ENCODE data around the gene MS4A14.
A peak's percentile ranks its signal among the peaks of the same experiment; 100 is the strongest.
"Not testable (repeated sequence)": the region's sequence is repeated elsewhere in the genome, so short reads cannot be mapped to it uniquely, and the experiment has no call there.

Gene MS4A14, protein sequence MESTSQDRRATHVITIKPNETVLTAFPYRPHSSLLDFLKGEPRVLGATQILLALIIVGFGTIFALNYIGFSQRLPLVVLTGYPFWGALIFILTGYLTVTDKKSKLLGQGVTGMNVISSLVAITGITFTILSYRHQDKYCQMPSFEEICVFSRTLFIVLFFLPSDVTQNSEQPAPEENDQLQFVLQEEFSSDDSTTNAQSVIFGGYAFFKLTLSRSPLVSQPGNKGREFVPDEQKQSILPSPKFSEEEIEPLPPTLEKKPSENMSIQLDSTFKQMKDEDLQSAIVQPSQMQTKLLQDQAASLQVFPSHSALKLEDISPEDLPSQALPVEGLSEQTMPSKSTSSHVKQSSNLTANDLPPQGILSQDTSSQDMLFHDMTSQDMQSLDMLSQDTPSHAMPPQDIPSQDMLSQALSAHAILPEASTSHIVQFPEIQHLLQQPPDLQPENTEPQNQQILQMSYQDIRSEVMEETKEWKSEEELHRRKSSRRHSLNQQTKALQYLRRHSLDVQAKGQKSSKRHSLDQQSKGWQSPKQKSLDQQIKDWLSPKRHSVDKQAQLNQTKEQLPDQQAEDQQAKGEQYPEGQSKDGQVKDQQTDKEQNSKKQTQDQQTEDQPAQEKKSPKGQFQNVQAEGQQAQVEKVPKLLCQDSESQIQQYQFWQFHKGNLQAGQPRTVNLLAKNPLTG

DNA sequence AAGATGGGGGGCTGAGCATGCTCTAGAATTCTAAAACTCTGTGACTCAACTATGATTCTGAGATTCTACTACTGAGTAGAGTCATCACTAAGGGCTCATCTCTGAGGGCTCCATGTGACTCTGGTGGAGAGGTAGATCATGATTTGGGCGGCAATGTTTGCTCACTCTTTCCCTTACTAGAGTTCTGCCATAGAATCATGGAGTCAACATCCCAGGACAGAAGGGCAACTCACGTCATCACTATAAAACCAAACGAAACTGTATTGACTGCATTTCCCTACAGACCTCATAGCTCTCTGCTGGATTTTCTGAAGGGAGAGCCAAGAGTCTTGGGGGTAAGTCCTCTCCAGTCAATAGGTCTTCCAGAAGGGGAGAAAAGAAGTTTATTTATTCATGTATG lies at the start of gene MS4A14:
TSS of gene MS4A14 (plus strand) at position 78 of the 400 bp plus-strand sequence. CDS start at position 198, 120 bp downstream.
- Histone ChIP-seq H3K27me3 (ENCODE audit: insufficient read depth, low read length) (no peaks in the 10 kb centered on the region), H3K9ac (ENCODE audit: low read depth, low read length) (no peak within 1 kb of the TSS), H3K4me3 (ENCODE audit: low read length) (no peak within 1 kb of the TSS), H3K9me3 (ENCODE audit: insufficient read depth, low read depth, low read length) (no peaks in the 10 kb centered on the region), H3K36me3 (ENCODE audit: insufficient read depth, low read depth, low read length) (no peaks in the 10 kb centered on the region), H3K27ac (ENCODE audit: low read length) (no peak within 1 kb of the TSS), H3K4me1 (ENCODE audit: insufficient read depth, low read length) (peaks cover 4% of the 10 kb centered on the region)

DNA sequence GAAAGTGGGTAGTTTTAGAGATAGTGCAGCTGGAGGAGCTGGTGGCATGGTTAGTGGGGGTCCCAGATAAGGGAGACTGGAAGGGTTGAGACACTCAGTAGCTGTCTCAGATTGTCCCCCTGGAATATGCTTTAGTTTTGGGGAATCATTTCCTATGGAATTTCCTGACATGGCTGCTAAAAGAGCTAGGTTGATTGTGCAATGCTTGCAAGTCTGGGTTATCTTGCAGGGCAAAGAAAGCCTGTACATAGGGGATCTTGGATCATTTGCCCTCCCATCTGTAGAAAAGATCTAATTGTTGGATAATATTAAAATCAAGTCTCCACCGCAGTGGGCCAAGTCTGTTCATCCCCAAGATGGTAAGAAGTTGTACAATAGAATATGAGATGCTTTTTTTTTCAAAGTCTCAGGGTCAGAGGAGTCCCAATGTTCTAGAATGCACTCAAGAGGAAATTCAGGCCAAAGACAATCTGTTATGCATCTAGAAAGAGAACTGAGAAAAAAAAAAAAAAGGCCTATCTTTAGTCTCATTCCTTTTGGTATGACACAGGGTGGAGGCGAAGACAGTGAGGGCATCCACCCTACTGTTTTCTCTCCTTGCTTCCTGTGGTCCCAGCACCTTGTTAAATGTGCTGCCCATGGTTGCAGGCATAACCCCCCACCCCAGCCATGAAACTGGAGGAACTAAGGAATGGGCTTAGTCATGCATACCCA lies 49.0 kb upstream of the MS4A14 start:
- Histone ChIP-seq H3K36me3 (ENCODE audit: insufficient read depth, low read depth, low read length) (no peaks in the 10 kb centered on the region), H3K4me3 (ENCODE audit: low read length) (no peak overlapping the region), H3K9ac (ENCODE audit: low read depth, low read length) (no peak overlapping the region), H3K4me1 (ENCODE audit: insufficient read depth, low read length) (no peaks in the 10 kb centered on the region), H3K27ac (ENCODE audit: low read length) (no peak overlapping the region), H3K27me3 (ENCODE audit: insufficient read depth, low read length) (no peaks in the 10 kb centered on the region), H3K9me3 (ENCODE audit: insufficient read depth, low read depth, low read length) (no peaks in the 10 kb centered on the region)

DNA sequence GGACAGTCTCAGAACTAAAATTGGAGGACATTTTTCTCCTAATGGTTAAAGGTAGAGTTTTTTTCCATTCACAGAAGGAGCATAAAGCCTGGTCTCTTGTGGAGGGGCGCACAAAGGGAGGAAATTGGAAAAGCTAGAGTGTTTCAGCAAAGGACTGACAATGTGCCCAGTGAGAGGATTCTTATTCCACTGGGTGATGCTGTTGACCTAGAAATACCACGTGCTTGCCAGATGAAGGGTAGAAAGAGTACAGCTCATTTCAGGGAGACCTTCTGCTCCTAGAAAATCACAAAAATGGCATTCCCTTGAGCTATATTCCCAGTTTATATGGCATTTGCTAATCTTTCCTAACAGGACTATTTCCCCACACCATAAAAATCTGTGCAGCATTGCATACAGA lies 48.1 kb upstream of the MS4A14 start:
- Histone ChIP-seq H3K9ac (ENCODE audit: low read depth, low read length) (no peak overlapping the region), H3K27ac (ENCODE audit: low read length) (no peak overlapping the region), H3K36me3 (ENCODE audit: insufficient read depth, low read depth, low read length) (no peaks in the 10 kb centered on the region)

DNA sequence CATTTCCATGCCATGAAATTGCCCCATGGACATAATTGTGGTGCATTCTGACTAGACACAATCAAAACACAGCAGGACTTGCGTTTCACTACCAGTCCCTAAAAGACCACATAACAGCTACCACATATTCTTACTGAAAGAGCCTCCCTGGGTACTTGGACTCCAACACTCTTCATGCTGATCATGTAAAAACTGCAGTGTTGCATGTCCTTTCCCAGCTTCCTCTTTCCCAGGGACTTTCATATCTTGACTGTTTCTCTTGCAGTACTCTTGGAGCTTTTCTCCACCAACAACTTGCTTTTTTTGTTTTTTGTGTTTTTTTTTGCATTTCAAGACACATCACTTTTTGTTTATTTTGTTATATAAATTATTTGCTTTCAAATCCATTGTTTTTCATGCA lies 46.3 kb upstream of the MS4A14 start:
- no peak overlapping the region for H3K4me3 ChIP-seq (ENCODE audit: low read length)
- H3K27me3 ChIP-seq (ENCODE audit: insufficient read depth, low read length): no peaks in the 10 kb centered on the region
- H3K9me3 ChIP-seq (ENCODE audit: insufficient read depth, low read depth, low read length): peaks cover 7% of the 10 kb centered on the region; the same call in 1 of the 2 replicates
- H3K4me1 ChIP-seq (ENCODE audit: insufficient read depth, low read length): no peaks in the 10 kb centered on the region
- no peak overlapping the region for H3K27ac ChIP-seq (ENCODE audit: low read length)
- H3K36me3 ChIP-seq (ENCODE audit: insufficient read depth, low read depth, low read length): no peaks in the 10 kb centered on the region
- no peak overlapping the region for H3K9ac ChIP-seq (ENCODE audit: low read depth, low read length)

More for the DNA sequence above, 48.1 kb upstream of the MS4A14 start:
- Histone ChIP-seq H3K4me3 (ENCODE audit: low read length) (no peak overlapping the region), H3K4me1 (ENCODE audit: insufficient read depth, low read length) (no peaks in the 10 kb centered on the region), H3K9me3 (ENCODE audit: insufficient read depth, low read depth, low read length) (no peaks in the 10 kb centered on the region), H3K27me3 (ENCODE audit: insufficient read depth, low read length) (no peaks in the 10 kb centered on the region)

DNA sequence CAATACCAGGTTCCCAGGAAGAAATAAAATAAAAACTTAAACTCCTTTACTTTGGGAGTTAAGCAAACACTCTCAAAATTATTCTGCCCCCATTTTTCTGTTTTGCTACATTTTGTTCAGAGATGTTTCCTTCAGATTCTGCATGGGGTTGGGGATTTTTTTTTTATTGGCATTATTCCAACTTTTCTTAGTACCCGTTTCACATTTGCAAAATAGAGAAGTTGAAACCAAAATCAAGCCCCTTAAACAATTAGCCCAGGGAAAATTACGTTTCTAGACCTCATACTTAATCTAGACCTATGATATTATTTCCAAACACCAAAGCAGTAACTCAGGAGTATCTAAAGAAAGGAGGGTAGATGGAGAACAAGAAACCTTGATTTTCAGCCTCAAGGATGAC lies 38.5 kb upstream of the MS4A14 start:
- Histone ChIP-seq H3K27me3 (ENCODE audit: insufficient read depth, low read length) (no peaks in the 10 kb centered on the region), H3K4me3 (ENCODE audit: low read length) (no peak overlapping the region), H3K9ac (ENCODE audit: low read depth, low read length) (no peak overlapping the region), H3K4me1 (ENCODE audit: insufficient read depth, low read length) (no peaks in the 10 kb centered on the region), H3K36me3 (ENCODE audit: insufficient read depth, low read depth, low read length) (no peaks in the 10 kb centered on the region), H3K9me3 (ENCODE audit: insufficient read depth, low read depth, low read length) (peaks cover 29% of the 10 kb centered on the region), H3K27ac (ENCODE audit: low read length) (no peak overlapping the region)

DNA sequence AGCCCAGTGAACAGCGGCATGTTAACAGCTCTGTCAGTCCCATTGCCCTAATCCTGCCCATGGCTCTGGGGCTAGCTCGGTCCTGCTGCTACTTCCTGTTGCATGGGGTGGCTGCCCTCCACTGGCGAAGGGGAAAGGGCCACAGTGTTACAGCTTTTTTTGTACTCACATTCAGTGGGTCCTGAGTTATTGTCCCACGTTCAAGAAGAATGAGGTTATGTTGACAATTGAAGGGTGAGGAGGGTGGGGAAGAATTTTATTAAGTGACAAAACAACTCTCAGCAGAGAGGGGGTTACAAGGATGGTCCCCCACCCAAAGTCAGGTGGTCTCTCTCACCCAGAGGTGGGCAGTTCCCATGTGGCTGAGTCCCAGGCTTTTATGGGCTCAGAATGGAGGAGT lies 35.6 kb upstream of the MS4A14 start:
- no peaks in the 10 kb centered on the region for H3K27me3 ChIP-seq (ENCODE audit: insufficient read depth, low read length)
- H3K27ac ChIP-seq (ENCODE audit: low read length): no peak overlapping the region
- H3K36me3 ChIP-seq (ENCODE audit: insufficient read depth, low read depth, low read length): no peaks in the 10 kb centered on the region
- no peak overlapping the region for H3K4me3 ChIP-seq (ENCODE audit: low read length)
- no peak overlapping the region for H3K9ac ChIP-seq (ENCODE audit: low read depth, low read length)
- peaks cover 10% of the 10 kb centered on the region for H3K4me1 ChIP-seq (ENCODE audit: insufficient read depth, low read length)
- H3K9me3 ChIP-seq (ENCODE audit: insufficient read depth, low read depth, low read length): peaks cover 22% of the 10 kb centered on the region

DNA sequence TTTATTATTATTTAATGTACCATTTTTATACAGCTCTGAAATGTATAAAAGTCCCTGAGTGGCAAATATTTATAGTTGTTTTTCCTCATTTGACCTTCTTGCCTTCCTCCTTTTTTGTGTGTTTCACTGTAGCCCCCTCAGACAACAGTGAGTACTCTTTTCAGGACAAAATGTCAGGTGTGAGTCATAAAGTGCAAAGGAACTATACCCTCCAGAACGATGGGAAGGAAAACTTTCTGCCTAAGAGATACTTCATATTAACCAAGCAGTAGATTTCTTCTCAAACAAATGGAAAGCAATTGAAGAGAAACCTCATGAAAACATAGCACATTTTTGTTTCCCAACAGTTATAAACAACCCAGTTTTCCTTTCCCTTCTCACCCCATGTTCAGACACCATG lies 34.0 kb upstream of the MS4A14 start:
- H3K4me3 ChIP-seq (ENCODE audit: low read length): no peak overlapping the region
- no peak overlapping the region for H3K27ac ChIP-seq (ENCODE audit: low read length)
- H3K9ac ChIP-seq (ENCODE audit: low read depth, low read length): no peak overlapping the region
- no peaks in the 10 kb centered on the region for H3K36me3 ChIP-seq (ENCODE audit: insufficient read depth, low read depth, low read length)
- peaks cover 22% of the 10 kb centered on the region for H3K9me3 ChIP-seq (ENCODE audit: insufficient read depth, low read depth, low read length)
- H3K4me1 ChIP-seq (ENCODE audit: insufficient read depth, low read length): peaks cover 10% of the 10 kb centered on the region
- H3K27me3 ChIP-seq (ENCODE audit: insufficient read depth, low read length): no peaks in the 10 kb centered on the region

DNA sequence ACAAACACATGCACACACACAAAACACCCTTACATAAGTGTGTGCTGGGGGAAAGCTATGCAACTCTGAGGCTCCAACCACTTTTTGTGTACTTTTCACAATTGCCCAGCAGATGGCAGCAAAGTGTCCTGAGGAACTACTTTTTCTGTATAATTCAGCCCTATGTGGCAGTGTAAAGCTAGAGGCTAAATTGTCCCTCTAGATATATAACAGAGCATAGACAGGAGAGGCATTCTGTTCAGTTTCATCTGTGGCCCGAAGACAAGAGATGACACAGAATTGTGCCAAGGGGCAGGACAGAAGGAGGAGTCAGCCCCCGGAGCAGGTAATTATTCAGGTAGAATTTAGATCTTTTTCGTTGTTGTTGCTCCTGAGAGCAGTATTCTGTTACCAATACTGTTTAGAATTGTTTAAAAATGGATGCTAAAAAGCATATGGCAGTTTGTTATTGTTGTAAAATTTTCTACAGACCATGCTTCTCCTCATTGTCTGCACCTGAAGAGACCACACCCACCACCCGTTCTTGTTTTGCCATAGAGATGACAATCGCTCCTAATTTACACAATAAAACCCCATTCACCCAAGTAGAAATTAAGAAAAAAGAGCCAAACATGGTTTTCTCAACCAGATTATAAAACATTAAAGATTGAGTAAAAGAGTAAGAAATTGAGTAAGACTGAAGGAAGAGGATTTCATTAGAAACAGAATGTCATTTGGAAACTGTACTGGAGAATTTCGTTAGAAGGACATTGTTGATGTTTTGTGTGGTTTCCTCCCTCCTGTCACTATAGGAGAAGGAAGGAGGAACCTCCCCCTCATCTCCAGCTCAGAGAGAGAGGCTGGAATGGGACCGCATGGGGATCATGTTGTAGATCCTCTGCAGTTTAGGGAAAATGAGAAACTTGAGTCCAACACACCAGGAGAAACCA lies 32.5 kb upstream of the MS4A14 start:
- Histone ChIP-seq H3K4me3 (ENCODE audit: low read length) (peak overlapping the region; percentile 47; the same call in 1 of the 2 replicates), H3K27ac (ENCODE audit: low read length) (peak overlapping the region; percentile 67), H3K27me3 (ENCODE audit: insufficient read depth, low read length) (no peaks in the 10 kb centered on the region), H3K36me3 (ENCODE audit: insufficient read depth, low read depth, low read length) (no peaks in the 10 kb centered on the region), H3K4me1 (ENCODE audit: insufficient read depth, low read length) (peaks cover 10% of the 10 kb centered on the region), H3K9ac (ENCODE audit: low read depth, low read length) (peak overlapping the region; percentile 61; the same call in 1 of the 2 replicates), H3K9me3 (ENCODE audit: insufficient read depth, low read depth, low read length) (peaks cover 22% of the 10 kb centered on the region)

DNA sequence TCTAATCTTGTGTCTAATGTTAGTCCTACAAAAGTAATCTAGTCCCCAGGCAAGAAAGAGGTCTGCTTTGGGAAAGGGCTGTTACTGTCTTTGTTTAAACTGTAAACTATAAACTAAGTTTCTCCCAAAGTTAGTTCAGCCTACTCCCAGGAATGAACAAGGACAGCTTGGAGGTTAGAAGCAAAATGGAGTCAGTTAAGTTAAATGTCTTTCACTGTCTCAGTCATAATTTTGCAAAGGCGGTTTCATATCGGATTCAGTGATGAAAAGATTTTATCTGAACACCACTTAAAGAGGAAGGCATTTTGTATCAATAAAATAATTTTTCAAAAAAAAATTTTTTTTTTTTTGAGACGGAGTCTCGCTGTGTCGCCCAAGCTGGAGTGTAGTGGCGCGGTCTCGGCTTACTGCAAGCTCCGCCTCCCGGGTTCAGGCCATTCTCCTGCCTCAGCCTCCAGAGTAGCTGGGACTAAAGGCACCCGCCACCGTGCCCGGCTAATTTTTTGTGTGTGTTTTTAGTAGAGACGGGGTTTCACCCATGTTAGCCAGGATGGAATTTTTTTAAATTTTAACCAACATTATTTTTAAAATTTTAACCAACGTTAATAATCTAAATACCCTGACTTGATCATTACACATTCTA lies 29.9 kb upstream of the MS4A14 start:
- not testable (repeated sequence) for H3K36me3 ChIP-seq (ENCODE audit: insufficient read depth, low read depth, low read length); H3K27ac ChIP-seq (ENCODE audit: low read length); H3K27me3 ChIP-seq (ENCODE audit: insufficient read depth, low read length); H3K9me3 ChIP-seq (ENCODE audit: insufficient read depth, low read depth, low read length); H3K4me3 ChIP-seq (ENCODE audit: low read length); H3K9ac ChIP-seq (ENCODE audit: low read depth, low read length)
- H3K4me1 ChIP-seq (ENCODE audit: insufficient read depth, low read length): peaks cover 10% of the 10 kb centered on the region

DNA sequence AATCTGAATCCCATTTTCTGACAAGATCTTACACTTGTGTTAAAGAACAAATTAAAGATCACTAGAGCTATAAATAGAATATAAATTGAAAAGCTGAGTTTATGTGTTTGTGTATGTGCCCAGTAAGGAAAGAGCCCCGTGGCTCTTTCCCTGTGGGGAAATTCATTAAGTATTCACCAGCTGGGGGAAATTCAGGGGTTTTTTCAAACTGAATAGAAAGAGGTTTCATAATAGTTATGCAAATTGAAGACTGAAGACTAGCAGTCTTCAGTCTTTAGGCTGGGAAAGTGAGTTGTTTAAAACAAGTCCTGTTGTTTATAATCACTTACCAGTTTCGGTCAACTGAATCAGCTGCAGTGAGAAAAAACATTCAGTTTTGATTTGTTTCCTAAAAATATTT lies 29.2 kb upstream of the MS4A14 start:
- H3K36me3 ChIP-seq (ENCODE audit: insufficient read depth, low read depth, low read length): no peaks in the 10 kb centered on the region
- peaks cover 10% of the 10 kb centered on the region for H3K4me1 ChIP-seq (ENCODE audit: insufficient read depth, low read length)
- no peaks in the 10 kb centered on the region for H3K27me3 ChIP-seq (ENCODE audit: insufficient read depth, low read length)
- H3K4me3 ChIP-seq (ENCODE audit: low read length): no peak overlapping the region
- no peak overlapping the region for H3K27ac ChIP-seq (ENCODE audit: low read length)
- no peak overlapping the region for H3K9ac ChIP-seq (ENCODE audit: low read depth, low read length)
- H3K9me3 ChIP-seq (ENCODE audit: insufficient read depth, low read depth, low read length): no peaks in the 10 kb centered on the region

DNA sequence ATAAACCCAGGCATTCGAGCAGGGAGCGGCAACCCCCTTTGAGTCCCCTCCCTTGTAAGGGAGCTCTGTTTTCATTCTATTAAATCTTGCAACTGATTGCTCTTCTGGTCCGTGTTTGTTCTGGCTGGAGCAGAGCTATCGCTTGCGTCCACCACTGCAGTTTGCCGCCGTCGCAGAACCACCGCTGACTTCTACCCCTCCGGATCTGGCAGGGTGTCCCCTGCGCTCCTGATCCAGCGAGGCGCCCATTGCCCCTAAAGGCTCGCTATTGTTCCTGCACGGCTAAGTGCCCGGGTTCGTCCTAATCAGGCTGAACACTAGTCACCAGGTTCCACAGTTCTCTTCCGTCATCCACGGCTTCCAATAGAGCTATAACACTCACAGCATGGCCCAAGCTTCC lies 28.4 kb upstream of the MS4A14 start:
- Histone ChIP-seq H3K4me3 (ENCODE audit: low read length) (no peak overlapping the region), H3K9ac (ENCODE audit: low read depth, low read length) (no peak overlapping the region)

More for the DNA sequence above, 28.4 kb upstream of the MS4A14 start:
- no peaks in the 10 kb centered on the region for H3K27me3 ChIP-seq (ENCODE audit: insufficient read depth, low read length)
- H3K9me3 ChIP-seq (ENCODE audit: insufficient read depth, low read depth, low read length): no peaks in the 10 kb centered on the region
- peaks cover 10% of the 10 kb centered on the region for H3K4me1 ChIP-seq (ENCODE audit: insufficient read depth, low read length)
- no peak overlapping the region for H3K27ac ChIP-seq (ENCODE audit: low read length)
- H3K36me3 ChIP-seq (ENCODE audit: insufficient read depth, low read depth, low read length): no peaks in the 10 kb centered on the region
